Stimulated activated CD4-positive, alpha-beta T cell treated with anti-CD3 and anti-CD28 coated beads, Interleukin-15, amount 100 ng/mL, for 1 hour (primary cell): ENCODE measurements around the gene SLC25A33.

Experiments used
- DNase-seq, 2 donors: peaks; one replicate each; pipeline ENCODE4 v3.0.0-alpha.2; 2020; ENCODE audit warnings: low read depth in 1 of 2, low spot score in 1 of 2

SLC25A33 gene

DNA sequence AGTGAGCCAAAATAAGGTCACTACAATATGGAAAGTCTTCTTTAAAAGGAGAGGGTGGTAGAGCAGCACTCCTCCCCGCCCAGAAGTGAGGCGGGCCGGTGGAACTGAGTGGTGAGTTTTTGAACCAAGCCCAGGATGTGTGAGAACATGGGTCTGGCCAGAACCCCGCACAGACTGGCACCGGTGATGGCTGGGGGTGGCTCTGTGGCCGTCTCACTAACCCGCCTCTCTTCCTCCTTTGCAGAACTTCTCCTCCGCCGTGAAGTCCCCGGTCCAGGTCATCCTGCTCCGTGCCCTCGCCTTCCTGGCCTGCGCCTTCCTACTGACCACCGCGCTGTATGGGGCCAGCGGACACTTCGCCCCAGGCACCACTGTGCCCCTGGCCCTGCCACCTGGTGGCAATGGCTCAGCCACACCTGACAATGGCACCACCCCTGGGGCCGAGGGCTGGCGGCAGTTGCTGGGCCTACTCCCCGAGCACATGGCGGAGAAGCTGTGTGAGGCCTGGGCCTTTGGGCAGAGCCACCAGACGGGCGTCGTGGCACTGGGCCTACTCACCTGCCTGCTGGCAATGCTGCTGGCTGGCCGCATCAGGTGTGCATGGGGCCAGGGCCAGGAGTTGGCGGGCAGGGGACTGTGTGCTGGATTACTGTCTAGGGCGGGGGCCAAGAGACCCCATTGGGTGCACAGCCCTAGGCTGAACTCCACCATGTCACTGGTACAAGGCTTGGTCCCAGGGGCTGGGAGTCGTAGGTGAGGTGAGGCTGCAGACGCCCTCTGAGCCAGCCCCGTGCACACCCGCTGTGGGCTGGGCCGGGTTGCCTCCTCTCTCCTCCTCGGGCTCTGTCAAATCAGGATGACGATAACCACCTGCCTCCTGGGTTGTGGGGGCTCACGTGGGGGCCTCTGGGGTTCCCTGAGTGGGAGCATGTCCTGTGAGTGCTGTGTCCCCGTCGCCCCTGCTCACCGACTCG lies 61.9 kb downstream of the SLC25A33 start:
- no peak for DNase-seq

- no peak for DNase-seq
Observed at GRCh38 chr1:9601942-9602793, 62.9 kb downstream of the SLC25A33 start.

DNA sequence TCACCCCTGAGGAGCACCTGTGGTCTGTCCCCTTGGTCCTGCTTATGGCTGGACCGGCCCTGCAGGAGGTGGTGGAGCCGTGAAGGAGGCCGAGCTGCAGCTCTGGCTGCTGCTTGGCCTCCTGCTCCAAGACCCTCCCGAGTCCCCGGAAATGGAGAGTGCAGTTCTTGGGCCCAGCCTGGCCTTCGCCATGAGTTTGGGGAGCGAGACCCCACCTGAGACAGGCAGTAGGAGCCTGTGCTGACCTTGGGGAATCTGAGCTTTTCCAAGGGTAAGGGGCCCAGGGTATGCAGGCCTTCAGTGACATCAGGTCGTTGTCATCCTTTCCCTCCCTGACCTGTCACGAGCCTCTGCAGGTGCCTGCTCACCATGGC lies 63.5 kb downstream of the SLC25A33 start:
- no peak for DNase-seq

DNA sequence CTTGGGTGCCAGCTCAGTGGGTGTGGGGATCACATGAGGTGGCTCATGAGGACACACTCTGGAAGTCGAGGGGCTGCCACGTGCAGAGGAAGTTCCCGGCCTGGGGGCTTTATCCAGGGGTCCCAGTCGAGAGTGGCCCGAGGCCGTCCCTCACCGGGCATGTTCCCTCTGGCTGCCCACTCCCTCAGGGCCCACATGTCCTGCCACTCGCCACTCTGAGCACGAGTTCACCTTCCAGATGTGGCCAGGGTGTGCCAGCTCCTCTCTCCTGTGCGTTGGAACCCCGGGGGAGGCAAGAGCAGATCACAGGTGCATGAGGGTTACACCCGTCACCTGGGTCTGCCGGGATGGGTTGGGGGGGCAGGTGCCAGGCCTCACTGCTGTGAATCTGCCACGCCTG lies 64.0 kb downstream of the SLC25A33 start:
- no peak for DNase-seq

- no peak for DNase-seq
Observed at GRCh38 chr1:9603766-9604753, 64.8 kb downstream of the SLC25A33 start.

DNA sequence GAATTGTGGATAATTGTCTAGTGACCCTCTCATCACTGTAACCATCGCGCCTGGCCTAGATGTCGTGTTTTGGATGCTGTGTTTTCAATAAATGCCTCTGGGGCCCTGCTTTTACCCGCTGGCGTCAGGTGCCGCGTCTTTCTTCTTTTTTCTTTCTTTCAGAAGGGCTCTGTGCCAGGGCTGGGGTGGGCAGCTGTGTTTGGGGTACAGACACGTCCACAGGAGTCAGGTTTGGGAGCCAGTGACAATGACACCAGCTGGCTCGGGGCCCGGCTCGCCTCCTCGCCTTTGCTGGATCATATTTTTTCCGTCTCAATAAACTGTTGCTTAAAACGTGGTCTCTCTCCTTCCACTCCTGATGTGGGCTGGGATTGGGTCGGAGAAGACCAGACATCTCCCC lies 65.6 kb downstream of the SLC25A33 start:
- no peak for DNase-seq

- DNase-seq, result no peak
Observed at GRCh38 chr1:9605946-9606455, 66.7 kb downstream of the SLC25A33 start.

DNA sequence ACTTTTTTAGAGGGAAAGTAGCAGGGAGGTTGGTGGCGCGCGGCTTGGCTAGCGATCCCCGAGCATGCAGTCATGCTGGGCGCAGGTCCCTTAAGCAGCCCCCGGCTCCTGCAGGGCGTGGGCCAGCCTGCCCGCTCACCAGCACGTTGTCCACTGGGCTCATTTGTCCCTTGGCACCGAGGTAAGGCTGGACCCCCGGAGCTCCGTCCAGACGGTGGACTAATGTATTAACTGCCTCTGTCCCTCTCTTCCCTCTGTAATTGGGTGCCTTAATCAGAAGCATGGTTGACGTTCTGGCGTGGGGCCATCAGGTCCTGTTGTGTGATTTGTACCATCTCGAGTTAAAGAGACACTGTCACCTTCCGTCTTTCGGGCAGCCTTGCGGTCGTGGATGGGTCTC lies 67.2 kb downstream of the SLC25A33 start:
- DNase-seq, result no peak

DNA sequence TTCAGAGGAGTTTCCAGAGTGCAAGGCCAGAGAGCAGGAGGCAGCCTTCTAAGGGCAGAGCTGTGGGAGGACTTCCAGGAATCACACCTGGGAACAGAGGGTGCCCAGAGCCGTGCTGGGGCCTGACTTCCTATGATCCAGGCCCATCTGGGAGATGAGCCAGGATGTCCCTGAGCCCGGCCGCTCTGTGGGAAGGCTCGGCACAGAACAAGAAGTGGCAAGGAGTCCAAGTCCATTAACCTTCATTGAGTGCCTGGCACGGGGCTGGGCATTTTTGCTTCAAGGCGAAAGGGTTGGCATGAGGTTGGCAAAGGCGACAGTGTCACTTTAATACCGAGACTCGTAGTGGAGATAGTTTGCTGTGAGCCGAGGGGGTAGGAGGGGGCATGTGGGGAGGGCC lies 67.7 kb downstream of the SLC25A33 start:
- DNase-seq, result no peak

- no peak for DNase-seq
Observed at GRCh38 chr1:9607352-9607751, 68.1 kb downstream of the SLC25A33 start.

- DNase-seq, result no peak
Observed at GRCh38 chr1:9609998-9610397, 70.7 kb downstream of the SLC25A33 start.

DNA sequence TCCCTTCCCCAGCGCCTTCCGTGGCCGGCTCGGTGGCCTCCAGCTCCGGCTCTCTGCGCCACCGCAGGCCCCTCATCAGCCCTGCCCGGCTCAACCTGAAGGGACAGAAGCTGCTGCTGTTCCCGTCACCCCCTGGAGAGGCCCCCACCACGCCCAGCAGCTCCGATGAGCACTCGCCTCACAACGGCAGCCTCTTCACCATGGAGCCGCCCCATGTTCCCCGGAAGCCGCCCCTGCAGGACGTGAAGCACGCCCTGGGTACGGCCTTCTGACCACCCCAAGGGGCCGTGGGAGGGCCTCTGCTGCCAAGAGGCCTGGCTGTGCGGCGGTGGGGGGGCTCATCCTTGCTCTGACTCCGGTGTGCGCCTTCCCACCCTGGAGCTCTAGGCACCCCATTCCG lies 71.3 kb downstream of the SLC25A33 start:
- DNase-seq, result no peak

- no peak for DNase-seq
Observed at GRCh38 chr1:9611716-9612115, 72.5 kb downstream of the SLC25A33 start.

GRCh38 chr1:9612162-9612845 lies 73.0 kb downstream of the SLC25A33 start:
- DNase-seq, result no peak

DNA sequence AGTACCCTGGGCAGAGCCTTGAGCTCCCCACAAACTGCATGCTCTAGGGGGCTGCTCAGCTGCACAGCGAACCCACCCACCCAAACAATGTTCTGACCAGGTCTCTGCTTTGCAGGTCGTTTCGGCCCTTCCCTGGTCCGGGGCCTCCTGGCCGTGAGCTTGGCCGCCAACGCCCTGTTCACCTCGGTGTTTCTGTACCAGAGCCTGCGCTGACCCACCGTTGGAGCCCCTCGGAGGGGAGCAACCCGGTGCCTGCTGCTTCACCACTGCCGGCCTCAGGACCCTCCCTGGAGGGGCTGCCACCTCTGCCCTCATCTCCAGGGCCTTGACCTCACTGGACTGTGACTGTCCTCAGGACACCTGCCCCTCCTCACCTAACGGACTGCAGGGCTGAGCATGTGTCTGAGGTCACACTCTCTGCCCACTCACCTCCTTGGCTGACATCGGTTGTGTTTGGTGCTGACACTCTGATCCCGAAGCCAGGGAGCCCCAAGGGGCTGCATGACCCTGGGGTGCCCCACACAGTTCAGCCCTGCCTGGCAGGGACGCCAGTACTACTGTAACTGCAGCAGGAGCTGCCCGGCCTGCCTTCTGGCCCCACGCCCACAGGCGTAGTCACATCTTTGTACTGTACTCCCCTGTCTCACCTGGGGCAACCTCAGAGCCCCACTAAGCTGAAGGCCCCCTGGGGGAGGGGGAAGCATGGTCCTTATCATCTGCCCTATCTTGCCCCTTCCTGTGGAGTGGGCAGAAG lies 73.8 kb downstream of the SLC25A33 start:
- no peak for DNase-seq

- DNase-seq, result no peak
Observed at GRCh38 chr1:9613625-9614299, 74.5 kb downstream of the SLC25A33 start.

GRCh38 chr1:9615316-9616063 lies 76.2 kb downstream of the SLC25A33 start:
- peak; percentile 24 to 41 for DNase-seq
